Measurements from ENCODE around the gene KIFC1.
A peak's percentile ranks its signal among the peaks of the same experiment; 100 is the strongest.
"Not testable (repeated sequence)": the region's sequence is repeated elsewhere in the genome, so short reads cannot be mapped to it uniquely, and the experiment has no call there.

The KIFC1 gene

GRCh38 chr6:33391278-33391921, at the start of gene KIFC1:
TSS of gene KIFC1 (plus strand) at chr6:33391823. CDS start at chr6:33391986, 163 bp downstream.
- peak; percentile 99 for FAIRE-seq

GRCh38 chr6:33343606-33343952, 48.0 kb upstream of the KIFC1 start:
- not testable (repeated sequence) for FAIRE-seq

- FAIRE-seq, result no peak
Measured at GRCh38 chr6:33343953-33344611, 47.5 kb upstream of the KIFC1 start.

- FAIRE-seq, result no peak
Measured at GRCh38 chr6:33344701-33345697, 46.6 kb upstream of the KIFC1 start.

- not testable (repeated sequence) for FAIRE-seq
Measured at GRCh38 chr6:33346972-33347371, 44.7 kb upstream of the KIFC1 start.

GRCh38 chr6:33347816-33348215, 43.8 kb upstream of the KIFC1 start:
- FAIRE-seq, result no peak

GRCh38 chr6:33355860-33356259, 35.8 kb upstream of the KIFC1 start:
- FAIRE-seq, result not testable (repeated sequence)

GRCh38 chr6:33356295-33356694, 35.3 kb upstream of the KIFC1 start:
- no peak for FAIRE-seq

GRCh38 chr6:33357160-33357871, 34.3 kb upstream of the KIFC1 start:
- FAIRE-seq, result not testable (repeated sequence)

- FAIRE-seq, result no peak
Measured at GRCh38 chr6:33359331-33359730, 32.3 kb upstream of the KIFC1 start.

- not testable (repeated sequence) for FAIRE-seq
Measured at GRCh38 chr6:33363486-33363885, 28.1 kb upstream of the KIFC1 start.

GRCh38 chr6:33364475-33365205, 27.0 kb upstream of the KIFC1 start:
- FAIRE-seq, result not testable (repeated sequence)

- FAIRE-seq, result not testable (repeated sequence)
Measured at GRCh38 chr6:33365206-33365971, 26.2 kb upstream of the KIFC1 start.

- no peak for FAIRE-seq
Measured at GRCh38 chr6:33367009-33367714, 24.5 kb upstream of the KIFC1 start.

- FAIRE-seq, result not testable (repeated sequence)
Measured at GRCh38 chr6:33367715-33368025, 24.0 kb upstream of the KIFC1 start.

GRCh38 chr6:33371901-33372300, 19.7 kb upstream of the KIFC1 start:
- not testable (repeated sequence) for FAIRE-seq

GRCh38 chr6:33372526-33373123, 19.0 kb upstream of the KIFC1 start:
- FAIRE-seq, result no peak

- FAIRE-seq, result no peak
Measured at GRCh38 chr6:33373960-33374910, 17.4 kb upstream of the KIFC1 start.

- FAIRE-seq, result no peak
Measured at GRCh38 chr6:33375143-33375671, 16.4 kb upstream of the KIFC1 start.

All from A204.1 (cell line).